ENCODE data around the gene NAPB. TPM values are rescaled to one million over a fixed set of nuclear protein-coding genes. Genes with fewer than 3 reads are reported as not detected.
A peak's percentile ranks its signal among the peaks of the same experiment; 100 is the strongest.

The NAPB gene
- polyA plus RNA-seq, 1 donor from 2014 or later, result 133 TPM

DNA sequence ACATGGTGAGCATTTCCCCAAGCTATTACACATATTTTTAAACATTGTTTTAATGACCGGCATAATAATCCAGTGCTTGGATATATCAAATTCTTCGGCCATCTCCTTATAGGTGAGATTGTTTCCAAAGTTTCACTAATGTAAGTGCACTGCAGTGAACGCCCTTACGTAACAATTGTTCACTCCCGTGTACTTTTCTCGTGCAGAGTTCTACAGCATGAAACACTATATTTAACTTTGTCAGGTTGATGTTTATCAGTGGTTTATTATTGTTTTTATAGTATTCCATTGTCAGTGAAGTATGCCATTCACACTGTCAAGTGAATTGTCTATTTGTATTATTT lies 62.8 kb downstream of the NAPB start:
- no peaks in the 10 kb centered on the region for H3K9me3 ChIP-seq (ENCODE audit: low read length)
- H3K36me3 ChIP-seq (ENCODE audit: insufficient read depth, low read length), result no peaks in the 10 kb centered on the region
- peaks cover 11% of the 10 kb centered on the region for H3K79me2 ChIP-seq (replicated peaks; ENCODE audit: insufficient read depth, low read length)
- peaks cover 4% of the 10 kb centered on the region for H3F3A ChIP-seq (ENCODE audit: insufficient read depth, low read length, poor library complexity, severe bottlenecking)
- H3K9ac ChIP-seq (ENCODE audit: low read length), result peak overlapping the region; percentile 45
- H3K27me3 ChIP-seq (ENCODE audit: insufficient read depth, low read depth, low read length), result no peaks in the 10 kb centered on the region
- H3K4me2 ChIP-seq (ENCODE audit: low read length), result peak overlapping the region; percentile 56
- H4K20me1 ChIP-seq (ENCODE audit: insufficient read depth), result no peaks in the 10 kb centered on the region
- no peak overlapping the region for H2AFZ ChIP-seq (ENCODE audit: low read depth, low read length)
- H3K9me2 ChIP-seq (ENCODE audit: insufficient read depth, low read length), result no peaks in the 10 kb centered on the region
- TF ChIP-seq, protein P1, sequence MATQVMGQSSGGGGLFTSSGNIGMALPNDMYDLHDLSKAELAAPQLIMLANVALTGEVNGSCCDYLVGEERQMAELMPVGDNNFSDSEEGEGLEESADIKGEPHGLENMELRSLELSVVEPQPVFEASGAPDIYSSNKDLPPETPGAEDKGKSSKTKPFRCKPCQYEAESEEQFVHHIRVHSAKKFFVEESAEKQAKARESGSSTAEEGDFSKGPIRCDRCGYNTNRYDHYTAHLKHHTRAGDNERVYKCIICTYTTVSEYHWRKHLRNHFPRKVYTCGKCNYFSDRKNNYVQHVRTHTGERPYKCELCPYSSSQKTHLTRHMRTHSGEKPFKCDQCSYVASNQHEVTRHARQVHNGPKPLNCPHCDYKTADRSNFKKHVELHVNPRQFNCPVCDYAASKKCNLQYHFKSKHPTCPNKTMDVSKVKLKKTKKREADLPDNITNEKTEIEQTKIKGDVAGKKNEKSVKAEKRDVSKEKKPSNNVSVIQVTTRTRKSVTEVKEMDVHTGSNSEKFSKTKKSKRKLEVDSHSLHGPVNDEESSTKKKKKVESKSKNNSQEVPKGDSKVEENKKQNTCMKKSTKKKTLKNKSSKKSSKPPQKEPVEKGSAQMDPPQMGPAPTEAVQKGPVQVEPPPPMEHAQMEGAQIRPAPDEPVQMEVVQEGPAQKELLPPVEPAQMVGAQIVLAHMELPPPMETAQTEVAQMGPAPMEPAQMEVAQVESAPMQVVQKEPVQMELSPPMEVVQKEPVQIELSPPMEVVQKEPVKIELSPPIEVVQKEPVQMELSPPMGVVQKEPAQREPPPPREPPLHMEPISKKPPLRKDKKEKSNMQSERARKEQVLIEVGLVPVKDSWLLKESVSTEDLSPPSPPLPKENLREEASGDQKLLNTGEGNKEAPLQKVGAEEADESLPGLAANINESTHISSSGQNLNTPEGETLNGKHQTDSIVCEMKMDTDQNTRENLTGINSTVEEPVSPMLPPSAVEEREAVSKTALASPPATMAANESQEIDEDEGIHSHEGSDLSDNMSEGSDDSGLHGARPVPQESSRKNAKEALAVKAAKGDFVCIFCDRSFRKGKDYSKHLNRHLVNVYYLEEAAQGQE (IDR thresholded peaks at IDR 0.05; ENCODE audit: borderline replicate concordance), result no peak
- H3K4me3 ChIP-seq (ENCODE audit: low read length), result peak overlapping the region; percentile 93
- H3K27ac ChIP-seq (ENCODE audit: low read length), result peak overlapping the region; percentile 88

DNA sequence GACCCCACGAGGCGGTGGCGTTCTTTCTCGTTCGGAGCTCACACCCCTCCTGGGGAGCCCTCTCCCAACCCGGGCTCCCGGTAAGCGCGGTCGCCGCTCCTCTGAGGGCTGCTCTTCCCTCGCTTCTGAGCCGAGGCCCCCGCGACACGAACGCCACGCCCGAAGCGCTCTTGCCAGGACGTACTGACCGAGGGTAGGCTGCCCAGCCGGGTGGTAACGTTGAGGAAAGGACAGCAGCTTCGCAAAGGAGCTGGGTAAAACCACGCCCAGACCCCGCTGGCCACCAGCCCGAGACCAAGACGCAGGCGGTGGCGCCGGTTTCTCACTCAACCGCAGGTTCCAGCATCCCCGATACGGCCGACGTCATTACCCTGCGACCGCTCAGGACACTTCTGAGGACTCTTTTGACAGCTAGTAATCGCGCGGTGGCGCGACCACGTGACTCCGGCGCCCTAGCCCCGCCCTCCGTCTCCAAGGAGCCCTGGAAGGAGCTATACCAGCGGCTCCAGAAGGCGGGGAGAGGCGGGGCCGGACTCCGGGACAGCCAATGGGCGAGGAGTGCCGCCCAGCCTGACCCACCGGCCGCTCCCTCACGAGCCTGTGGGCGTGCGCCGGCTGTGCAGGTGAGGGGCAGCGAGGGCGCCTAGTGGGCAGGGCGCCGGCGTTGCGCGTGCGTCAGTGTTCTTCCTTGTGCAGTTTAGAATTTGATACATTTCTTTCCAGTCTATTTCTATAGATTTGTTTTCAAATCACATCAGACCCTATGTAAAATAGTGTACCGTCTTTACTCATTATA lies 63.3 kb downstream of the NAPB start:
- peaks cover 4% of the 10 kb centered on the region for H3F3A ChIP-seq (ENCODE audit: insufficient read depth, low read length, poor library complexity, severe bottlenecking)
- H3K4me2 ChIP-seq (ENCODE audit: low read length), result peak overlapping the region; percentile 65
- H3K27ac ChIP-seq (ENCODE audit: low read length), result peak overlapping the region; percentile 88
- H3K36me3 ChIP-seq (ENCODE audit: insufficient read depth, low read length), result no peaks in the 10 kb centered on the region
- no peaks in the 10 kb centered on the region for H4K20me1 ChIP-seq (ENCODE audit: insufficient read depth)
- peak overlapping the region; percentile 93 for H3K4me3 ChIP-seq (ENCODE audit: low read length)
- peak overlapping the region; percentile 89 for H3K9ac ChIP-seq (ENCODE audit: low read length)
- peak overlapping the region; percentile 62 for H2AFZ ChIP-seq (ENCODE audit: low read depth, low read length)
- no peaks in the 10 kb centered on the region for H3K9me3 ChIP-seq (ENCODE audit: low read length)
- H3K79me2 ChIP-seq (replicated peaks; ENCODE audit: insufficient read depth, low read length), result peaks cover 6% of the 10 kb centered on the region
- H3K9me2 ChIP-seq (ENCODE audit: insufficient read depth, low read length), result no peaks in the 10 kb centered on the region
- no peaks in the 10 kb centered on the region for H3K27me3 ChIP-seq (ENCODE audit: insufficient read depth, low read depth, low read length)
- TF ChIP-seq EP300 (conservative IDR thresholded peaks at IDR 0.05; ENCODE audit: poor library complexity, severe bottlenecking), result peak; percentile 82
- TF ChIP-seq POLR2AphosphoS5 (IDR thresholded peaks at IDR 0.05), result peak; percentile 88
- TF ChIP-seq SMC3 (conservative IDR thresholded peaks at IDR 0.05; ENCODE audit: poor library complexity), result peak; percentile 48
- TF ChIP-seq RAD21 (conservative IDR thresholded peaks at IDR 0.05), result no peak
- TF ChIP-seq, protein P2, sequence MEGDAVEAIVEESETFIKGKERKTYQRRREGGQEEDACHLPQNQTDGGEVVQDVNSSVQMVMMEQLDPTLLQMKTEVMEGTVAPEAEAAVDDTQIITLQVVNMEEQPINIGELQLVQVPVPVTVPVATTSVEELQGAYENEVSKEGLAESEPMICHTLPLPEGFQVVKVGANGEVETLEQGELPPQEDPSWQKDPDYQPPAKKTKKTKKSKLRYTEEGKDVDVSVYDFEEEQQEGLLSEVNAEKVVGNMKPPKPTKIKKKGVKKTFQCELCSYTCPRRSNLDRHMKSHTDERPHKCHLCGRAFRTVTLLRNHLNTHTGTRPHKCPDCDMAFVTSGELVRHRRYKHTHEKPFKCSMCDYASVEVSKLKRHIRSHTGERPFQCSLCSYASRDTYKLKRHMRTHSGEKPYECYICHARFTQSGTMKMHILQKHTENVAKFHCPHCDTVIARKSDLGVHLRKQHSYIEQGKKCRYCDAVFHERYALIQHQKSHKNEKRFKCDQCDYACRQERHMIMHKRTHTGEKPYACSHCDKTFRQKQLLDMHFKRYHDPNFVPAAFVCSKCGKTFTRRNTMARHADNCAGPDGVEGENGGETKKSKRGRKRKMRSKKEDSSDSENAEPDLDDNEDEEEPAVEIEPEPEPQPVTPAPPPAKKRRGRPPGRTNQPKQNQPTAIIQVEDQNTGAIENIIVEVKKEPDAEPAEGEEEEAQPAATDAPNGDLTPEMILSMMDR (IDR thresholded peaks at IDR 0.05; ENCODE audit: poor library complexity, severe bottlenecking), result peak; percentile 27
- TF ChIP-seq, protein P1 (IDR thresholded peaks at IDR 0.05; ENCODE audit: borderline replicate concordance), result peak; percentile 84
- peak; percentile 74 for TF ChIP-seq TAF1 (IDR thresholded peaks at IDR 0.05; ENCODE audit: low read depth)
- TF ChIP-seq MXI1 (conservative IDR thresholded peaks at IDR 0.05; ENCODE audit: poor library complexity, severe bottlenecking), result peak; percentile 83
- TF ChIP-seq EZH2 (IDR thresholded peaks at IDR 0.05; ENCODE audit: borderline replicate concordance, insufficient read depth, low read length, poor library complexity, severe bottlenecking), result no peak

Data from neural cell (in vitro differentiated cells).